ENCODE data around the gene KRTAP9-2. TPM values are rescaled to one million over a fixed set of nuclear protein-coding genes. Genes with fewer than 3 reads are reported as not detected.
"Not testable (repeated sequence)": the region's sequence is repeated elsewhere in the genome, so short reads cannot be mapped to it uniquely, and the experiment has no call there.

The KRTAP9-2 gene, protein sequence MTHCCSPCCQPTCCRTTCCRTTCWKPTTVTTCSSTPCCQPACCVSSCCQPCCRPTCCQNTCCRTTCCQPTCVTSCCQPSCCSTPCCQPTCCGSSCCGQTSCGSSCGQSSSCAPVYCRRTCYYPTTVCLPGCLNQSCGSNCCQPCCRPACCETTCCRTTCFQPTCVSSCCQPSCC
- total RNA-seq = not detected in 2 replicates

GRCh38 chr17:41226598-41227095 lies at the start of gene KRTAP9-2:
Gene KRTAP9-2 (plus strand): TSS chr17:41226648. CDS start chr17:41226655, 7 bp downstream.
- H3K4me3 ChIP-seq (ENCODE audit: low read depth, low read length); H3K36me3 ChIP-seq (ENCODE audit: control insufficient read depth, insufficient read depth, low read length); H3K27me3 ChIP-seq (ENCODE audit: control insufficient read depth, insufficient read depth, low read length); DNase-seq (ENCODE audit: low read depth): not testable (repeated sequence)

DNA sequence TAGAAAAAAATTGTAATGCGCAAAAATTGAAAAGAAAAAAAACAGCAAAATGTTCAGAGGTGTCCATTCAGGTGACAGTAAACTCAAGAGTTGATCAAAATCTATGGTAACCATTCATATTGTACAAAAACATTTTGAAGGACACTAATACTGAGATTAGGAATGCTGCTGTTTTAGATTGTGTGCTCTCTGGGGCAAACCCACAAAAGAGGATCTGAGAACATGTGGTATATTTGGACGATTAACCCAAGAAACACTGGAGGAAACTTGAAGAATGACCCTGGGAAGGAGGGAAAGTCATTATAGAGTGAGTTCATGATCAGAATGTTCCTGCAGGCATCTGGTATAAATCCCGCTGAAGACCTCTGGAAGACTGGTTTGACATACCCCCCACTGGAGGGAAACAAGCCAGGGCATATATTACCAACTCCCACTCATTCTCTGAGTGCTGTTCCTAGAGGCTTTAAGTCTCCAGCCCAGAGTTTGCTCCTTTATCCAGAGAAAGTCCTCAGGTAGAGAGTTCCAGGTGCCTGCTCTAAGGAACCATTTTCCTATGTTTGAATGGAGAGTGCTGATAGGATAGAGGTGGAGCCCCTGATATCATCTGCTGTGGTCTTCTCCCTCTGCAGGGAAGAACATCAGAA lies 49.6 kb upstream of the KRTAP9-2 start:
- Histone ChIP-seq H3K36me3 (ENCODE audit: control insufficient read depth, insufficient read depth, low read length) (no peaks in the 10 kb centered on the region), H3K27me3 (ENCODE audit: control insufficient read depth, insufficient read depth, low read length) (no peaks in the 10 kb centered on the region), H3K4me3 (ENCODE audit: low read depth, low read length) (no peak overlapping the region)
- TF ChIP-seq CTCF (IDR thresholded peaks at IDR 0.05; ENCODE audit: insufficient read depth, low read length, poor library complexity, severe bottlenecking) = no peak
- DNase-seq (ENCODE audit: low read depth) = no peak

GRCh38 chr17:41177727-41178271 lies 48.6 kb upstream of the KRTAP9-2 start, which contains the start of gene KRTAP4-2:
Gene KRTAP4-2 (minus strand): TSS chr17:41178221. CDS start chr17:41178164, 57 bp downstream.
- TF ChIP-seq CTCF (IDR thresholded peaks at IDR 0.05; ENCODE audit: insufficient read depth, low read length, poor library complexity, severe bottlenecking) = no peak
- Histone ChIP-seq H3K36me3 (ENCODE audit: control insufficient read depth, insufficient read depth, low read length) (no peaks in the 10 kb centered on the region), H3K4me3 (ENCODE audit: low read depth, low read length) (no peak within 1 kb of the TSS), H3K27me3 (ENCODE audit: control insufficient read depth, insufficient read depth, low read length) (no peaks in the 10 kb centered on the region)
- DNase-seq (ENCODE audit: low read depth) = no peak

GRCh38 chr17:41178341-41178740 lies 48.1 kb upstream of the KRTAP9-2 start:
- no peak overlapping the region for H3K4me3 ChIP-seq (ENCODE audit: low read depth, low read length)
- H3K36me3 ChIP-seq (ENCODE audit: control insufficient read depth, insufficient read depth, low read length) = no peaks in the 10 kb centered on the region
- peak; percentile 29 for DNase-seq (ENCODE audit: low read depth)
- H3K27me3 ChIP-seq (ENCODE audit: control insufficient read depth, insufficient read depth, low read length) = no peaks in the 10 kb centered on the region
- no peak for TF ChIP-seq CTCF (IDR thresholded peaks at IDR 0.05; ENCODE audit: insufficient read depth, low read length, poor library complexity, severe bottlenecking)

DNA sequence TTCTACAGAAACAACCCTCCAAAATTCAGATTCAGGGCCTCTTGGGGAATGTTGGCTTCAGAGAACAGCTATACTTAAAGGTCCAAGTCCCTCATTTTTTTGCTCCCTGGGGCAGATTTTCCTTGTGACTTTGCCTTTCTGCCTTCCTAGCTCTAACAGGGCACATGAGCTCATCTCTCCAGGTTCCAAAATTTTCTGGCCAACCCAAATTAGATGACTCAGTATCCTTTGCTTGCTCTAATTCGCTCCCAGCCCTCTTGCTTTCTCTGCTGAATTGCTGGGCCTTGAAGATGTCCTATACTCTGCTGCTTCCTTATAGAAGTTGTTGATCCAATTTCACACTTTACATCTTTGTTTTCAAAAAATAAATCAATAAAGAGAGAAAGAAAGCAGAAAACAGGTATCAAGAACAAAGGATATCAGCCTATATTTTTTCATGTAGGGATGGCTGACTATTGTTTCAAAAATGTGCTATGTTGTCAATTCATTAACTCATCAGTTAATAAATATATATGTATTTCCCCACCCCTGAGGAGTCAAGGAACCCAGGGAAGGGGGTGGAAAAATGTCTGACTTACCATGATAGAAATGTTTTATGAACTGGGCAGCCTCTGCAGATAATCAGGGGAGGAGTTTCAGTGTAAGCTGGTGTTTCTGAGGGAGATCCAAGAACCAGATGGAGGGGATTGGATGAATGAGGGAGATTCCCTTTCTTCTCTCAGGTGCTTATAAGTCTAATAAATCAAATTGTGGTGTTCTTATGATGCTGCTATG lies 47.4 kb upstream of the KRTAP9-2 start:
- H3K36me3 ChIP-seq (ENCODE audit: control insufficient read depth, insufficient read depth, low read length) = no peaks in the 10 kb centered on the region
- no peak for DNase-seq (ENCODE audit: low read depth)
- H3K4me3 ChIP-seq (ENCODE audit: low read depth, low read length) = no peak overlapping the region
- TF ChIP-seq CTCF (IDR thresholded peaks at IDR 0.05; ENCODE audit: insufficient read depth, low read length, poor library complexity, severe bottlenecking) = no peak
- no peaks in the 10 kb centered on the region for H3K27me3 ChIP-seq (ENCODE audit: control insufficient read depth, insufficient read depth, low read length)

GRCh38 chr17:41184480-41184961 lies 41.9 kb upstream of the KRTAP9-2 start, which contains the start of gene KRTAP4-1:
Gene KRTAP4-1 (minus strand): TSS chr17:41184911. CDS start chr17:41184854, 57 bp downstream.
- no peaks in the 10 kb centered on the region for H3K27me3 ChIP-seq (ENCODE audit: control insufficient read depth, insufficient read depth, low read length)
- H3K4me3 ChIP-seq (ENCODE audit: low read depth, low read length) = no peak within 1 kb of the TSS
- H3K36me3 ChIP-seq (ENCODE audit: control insufficient read depth, insufficient read depth, low read length) = no peaks in the 10 kb centered on the region
- no peak for DNase-seq (ENCODE audit: low read depth)
- no peak for TF ChIP-seq CTCF (IDR thresholded peaks at IDR 0.05; ENCODE audit: insufficient read depth, low read length, poor library complexity, severe bottlenecking)
